Measurements from ENCODE around the gene ZFYVE28. TPM values are rescaled to one million over a fixed set of nuclear protein-coding genes. Genes with fewer than 3 reads are reported as not detected.

Gene ZFYVE28
- total RNA-seq, 1 donor from 2014 or later = 3.3 TPM

DNA sequence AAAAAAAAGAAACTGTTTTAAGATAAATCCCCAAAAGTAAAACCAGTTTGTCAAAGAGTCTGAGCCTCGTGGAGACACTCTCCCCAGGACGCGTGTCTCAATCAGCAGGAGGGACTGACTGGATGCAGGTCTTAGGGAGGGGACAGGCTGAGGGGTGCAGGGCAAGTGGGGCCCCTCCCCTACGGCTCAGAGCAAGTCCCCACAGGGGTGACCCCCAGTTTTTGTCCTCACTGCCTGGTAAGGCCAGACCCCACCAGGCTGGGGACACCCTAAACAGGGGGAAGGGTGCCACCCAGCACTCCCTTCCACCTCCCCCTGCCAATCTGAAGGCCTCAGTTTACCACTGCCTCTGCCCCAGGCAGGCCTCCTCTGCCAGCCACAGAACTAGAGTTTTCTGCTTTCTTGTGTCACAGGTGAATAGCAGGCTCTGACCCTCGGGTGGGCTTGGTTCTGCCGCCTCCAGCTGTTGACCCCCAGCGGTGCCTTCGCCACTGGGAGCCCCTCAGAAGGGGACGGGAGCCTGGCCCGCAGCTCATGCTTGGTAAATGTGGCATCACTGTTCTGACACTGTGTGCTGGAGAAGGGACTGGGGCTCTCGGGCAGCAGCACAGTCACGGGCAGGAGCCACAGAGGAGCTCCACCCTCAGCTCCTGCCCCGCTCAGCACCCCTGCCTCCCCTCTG lies 86.8 kb downstream of the ZFYVE28 start:
- DNase-seq (ENCODE audit: low spot score, unreplicated experiment) = no peak

DNA sequence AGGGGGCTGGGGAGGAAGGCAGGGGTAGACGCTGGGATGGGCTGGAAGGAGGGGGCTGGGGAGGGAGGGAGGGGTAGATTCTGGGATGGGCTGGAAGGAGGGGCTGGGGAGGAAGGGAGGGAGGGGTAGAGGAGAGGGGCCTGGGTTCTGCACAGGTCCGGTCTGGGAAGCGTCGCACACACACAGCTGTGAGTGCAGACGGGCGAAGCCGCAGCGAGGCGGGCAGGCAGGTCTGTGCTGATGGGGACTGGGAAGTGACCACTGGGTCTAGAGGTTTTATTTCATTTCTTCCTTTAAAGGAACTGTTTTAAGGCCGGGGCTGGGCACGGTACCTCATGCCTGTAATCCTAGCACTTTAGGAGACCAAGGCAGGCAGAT lies 87.4 kb downstream of the ZFYVE28 start:
- Mint-ChIP-seq H3K27me3 (peaks cover 4% of the 10 kb centered on the region), H3K27ac (no peak overlapping the region), H3K4me3 (ENCODE audit: low read depth) (no peak overlapping the region), H3K4me1 (ENCODE audit: low read depth) (peaks cover 5% of the 10 kb centered on the region), H3K36me3 (ENCODE audit: insufficient read depth) (no peaks in the 10 kb centered on the region), H3K9me3 (ENCODE audit: low read depth) (peaks cover 23% of the 10 kb centered on the region)
- no peak for DNase-seq (ENCODE audit: low spot score, unreplicated experiment)
- TF ChIP-seq, protein P1, sequence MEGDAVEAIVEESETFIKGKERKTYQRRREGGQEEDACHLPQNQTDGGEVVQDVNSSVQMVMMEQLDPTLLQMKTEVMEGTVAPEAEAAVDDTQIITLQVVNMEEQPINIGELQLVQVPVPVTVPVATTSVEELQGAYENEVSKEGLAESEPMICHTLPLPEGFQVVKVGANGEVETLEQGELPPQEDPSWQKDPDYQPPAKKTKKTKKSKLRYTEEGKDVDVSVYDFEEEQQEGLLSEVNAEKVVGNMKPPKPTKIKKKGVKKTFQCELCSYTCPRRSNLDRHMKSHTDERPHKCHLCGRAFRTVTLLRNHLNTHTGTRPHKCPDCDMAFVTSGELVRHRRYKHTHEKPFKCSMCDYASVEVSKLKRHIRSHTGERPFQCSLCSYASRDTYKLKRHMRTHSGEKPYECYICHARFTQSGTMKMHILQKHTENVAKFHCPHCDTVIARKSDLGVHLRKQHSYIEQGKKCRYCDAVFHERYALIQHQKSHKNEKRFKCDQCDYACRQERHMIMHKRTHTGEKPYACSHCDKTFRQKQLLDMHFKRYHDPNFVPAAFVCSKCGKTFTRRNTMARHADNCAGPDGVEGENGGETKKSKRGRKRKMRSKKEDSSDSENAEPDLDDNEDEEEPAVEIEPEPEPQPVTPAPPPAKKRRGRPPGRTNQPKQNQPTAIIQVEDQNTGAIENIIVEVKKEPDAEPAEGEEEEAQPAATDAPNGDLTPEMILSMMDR (IDR thresholded peaks at IDR 0.05; ENCODE audit: unreplicated experiment) = no peak

More for the DNA sequence above, 86.8 kb downstream of the ZFYVE28 start:
- Mint-ChIP-seq H3K27ac (no peak overlapping the region), H3K9me3 (ENCODE audit: low read depth) (peaks cover 18% of the 10 kb centered on the region), H3K4me1 (ENCODE audit: low read depth) (peaks cover 5% of the 10 kb centered on the region), H3K36me3 (ENCODE audit: insufficient read depth) (no peaks in the 10 kb centered on the region), H3K27me3 (peaks cover 4% of the 10 kb centered on the region), H3K4me3 (ENCODE audit: low read depth) (no peak overlapping the region)
- TF ChIP-seq, protein P1 (IDR thresholded peaks at IDR 0.05; ENCODE audit: unreplicated experiment) = no peak

DNA sequence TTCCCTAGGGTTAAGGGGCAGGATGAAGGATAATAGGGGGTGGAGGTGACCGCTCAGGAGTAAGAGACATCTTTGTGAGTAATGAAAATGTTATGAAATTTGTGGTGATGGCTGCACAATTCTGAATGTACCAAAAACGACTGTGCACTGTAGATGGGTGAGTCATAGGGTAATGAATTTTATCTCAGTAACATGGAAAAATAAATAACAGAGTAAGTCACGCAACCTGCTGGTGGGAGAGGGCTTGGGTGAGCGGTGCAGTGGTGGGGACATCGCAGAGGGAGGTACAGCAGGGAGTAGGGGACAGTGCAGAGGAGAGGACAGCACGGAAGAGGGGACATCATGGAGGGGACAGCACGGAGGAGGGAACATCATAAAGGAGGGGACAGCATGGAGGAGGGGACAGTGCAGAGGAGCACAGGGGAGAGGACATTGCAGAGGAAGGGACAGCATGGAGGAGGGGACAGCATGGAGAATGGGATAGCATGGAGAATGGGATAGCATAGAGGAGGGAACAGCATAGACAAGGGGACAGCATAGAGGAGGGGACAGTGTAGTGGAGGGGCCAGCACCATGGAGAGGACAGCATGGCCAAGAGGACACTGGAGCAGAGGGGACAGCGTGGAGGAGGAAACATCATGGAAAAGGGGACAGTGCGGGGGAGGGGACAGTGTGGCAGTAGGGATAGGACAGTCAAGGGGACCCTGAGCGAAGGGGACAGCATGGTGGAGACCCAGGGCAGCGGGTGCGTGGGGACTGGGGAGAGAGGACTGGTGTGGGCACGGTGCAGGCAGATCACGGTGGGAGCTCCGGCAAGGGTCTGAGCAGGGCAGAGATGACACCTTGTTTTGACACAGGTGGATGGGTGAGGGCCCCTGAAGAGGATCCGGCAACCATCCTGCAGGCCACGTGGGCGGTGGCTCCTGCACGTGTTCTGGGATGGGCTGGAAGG lies 88.1 kb downstream of the ZFYVE28 start:
- H3K4me1 Mint-ChIP-seq (ENCODE audit: low read depth) = peaks cover 5% of the 10 kb centered on the region
- TF ChIP-seq, protein P1 (IDR thresholded peaks at IDR 0.05; ENCODE audit: unreplicated experiment) = no peak
- H3K36me3 Mint-ChIP-seq (ENCODE audit: insufficient read depth) = no peaks in the 10 kb centered on the region
- H3K4me3 Mint-ChIP-seq (ENCODE audit: low read depth) = no peak overlapping the region
- peaks cover 4% of the 10 kb centered on the region for H3K27me3 Mint-ChIP-seq
- peaks cover 23% of the 10 kb centered on the region for H3K9me3 Mint-ChIP-seq (ENCODE audit: low read depth)
- H3K27ac Mint-ChIP-seq = no peak overlapping the region
- no peak for DNase-seq (ENCODE audit: low spot score, unreplicated experiment)

DNA sequence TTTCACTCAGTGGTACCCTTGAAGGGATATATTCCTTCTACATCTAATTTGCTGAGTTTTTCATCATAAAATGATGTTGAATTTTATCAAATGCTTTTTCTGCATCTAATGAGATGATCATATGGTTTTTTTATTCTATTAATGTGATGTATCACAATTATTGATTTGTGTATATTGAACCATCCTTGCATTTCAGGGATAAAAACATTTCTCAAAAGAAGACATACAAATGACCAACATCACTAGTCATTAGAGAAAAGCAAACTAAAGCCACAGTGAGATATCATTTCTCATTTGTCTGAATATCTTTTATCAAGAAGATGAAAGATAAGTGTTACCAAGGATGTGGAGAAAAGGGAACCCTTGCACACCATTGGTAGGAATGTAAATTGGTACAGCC lies 90.9 kb downstream of the ZFYVE28 start:
- peaks cover 23% of the 10 kb centered on the region for H3K9me3 Mint-ChIP-seq (ENCODE audit: low read depth)

DNA sequence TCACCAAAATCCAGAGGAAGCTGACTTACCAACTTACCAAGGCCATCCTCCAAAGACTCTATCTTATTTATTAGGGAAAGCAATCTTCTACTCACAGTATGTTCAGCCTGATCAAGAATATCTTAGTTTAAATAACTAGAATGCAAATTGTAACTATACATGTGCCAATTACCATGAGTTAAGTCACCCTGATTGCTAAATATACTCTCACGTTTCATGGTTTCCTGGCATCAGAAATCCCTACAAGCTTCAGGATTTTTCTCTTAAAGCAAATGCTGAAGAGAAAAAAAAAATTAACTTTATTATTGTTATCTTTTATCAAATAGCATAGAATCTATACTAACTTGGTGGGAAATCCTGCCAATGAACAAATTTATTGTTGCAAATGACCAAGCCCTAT lies 93.6 kb downstream of the ZFYVE28 start:
- Mint-ChIP-seq H3K36me3 (ENCODE audit: insufficient read depth) (no peaks in the 10 kb centered on the region), H3K27ac (no peak overlapping the region), H3K9me3 (ENCODE audit: low read depth) (peaks cover 23% of the 10 kb centered on the region), H3K27me3 (peaks cover 1% of the 10 kb centered on the region), H3K4me1 (ENCODE audit: low read depth) (no peaks in the 10 kb centered on the region), H3K4me3 (ENCODE audit: low read depth) (no peak overlapping the region)
- TF ChIP-seq, protein P1 (IDR thresholded peaks at IDR 0.05; ENCODE audit: unreplicated experiment) = no peak
- DNase-seq (ENCODE audit: low spot score, unreplicated experiment) = no peak

More for the DNA sequence above, 90.9 kb downstream of the ZFYVE28 start:
- Mint-ChIP-seq H3K27me3 (peaks cover 4% of the 10 kb centered on the region), H3K4me3 (ENCODE audit: low read depth) (no peak overlapping the region), H3K36me3 (ENCODE audit: insufficient read depth) (no peaks in the 10 kb centered on the region), H3K4me1 (ENCODE audit: low read depth) (no peaks in the 10 kb centered on the region), H3K27ac (no peak overlapping the region)
- no peak for DNase-seq (ENCODE audit: low spot score, unreplicated experiment)
- TF ChIP-seq, protein P1 (IDR thresholded peaks at IDR 0.05; ENCODE audit: unreplicated experiment) = no peak
